NCI-H1417 (cell line): ENCODE data around the gene PODXL2.

Source experiments
- DNase-seq, 3 experiments: peaks; one replicate each; lab custom pipeline; 2025; lab: John Stamatoyannopoulos, UW

The PODXL2 gene

GRCh38 chr3:127628426-127628787 lies 578 bp upstream of the PODXL2 start:
- no peak for DNase-seq

DNA sequence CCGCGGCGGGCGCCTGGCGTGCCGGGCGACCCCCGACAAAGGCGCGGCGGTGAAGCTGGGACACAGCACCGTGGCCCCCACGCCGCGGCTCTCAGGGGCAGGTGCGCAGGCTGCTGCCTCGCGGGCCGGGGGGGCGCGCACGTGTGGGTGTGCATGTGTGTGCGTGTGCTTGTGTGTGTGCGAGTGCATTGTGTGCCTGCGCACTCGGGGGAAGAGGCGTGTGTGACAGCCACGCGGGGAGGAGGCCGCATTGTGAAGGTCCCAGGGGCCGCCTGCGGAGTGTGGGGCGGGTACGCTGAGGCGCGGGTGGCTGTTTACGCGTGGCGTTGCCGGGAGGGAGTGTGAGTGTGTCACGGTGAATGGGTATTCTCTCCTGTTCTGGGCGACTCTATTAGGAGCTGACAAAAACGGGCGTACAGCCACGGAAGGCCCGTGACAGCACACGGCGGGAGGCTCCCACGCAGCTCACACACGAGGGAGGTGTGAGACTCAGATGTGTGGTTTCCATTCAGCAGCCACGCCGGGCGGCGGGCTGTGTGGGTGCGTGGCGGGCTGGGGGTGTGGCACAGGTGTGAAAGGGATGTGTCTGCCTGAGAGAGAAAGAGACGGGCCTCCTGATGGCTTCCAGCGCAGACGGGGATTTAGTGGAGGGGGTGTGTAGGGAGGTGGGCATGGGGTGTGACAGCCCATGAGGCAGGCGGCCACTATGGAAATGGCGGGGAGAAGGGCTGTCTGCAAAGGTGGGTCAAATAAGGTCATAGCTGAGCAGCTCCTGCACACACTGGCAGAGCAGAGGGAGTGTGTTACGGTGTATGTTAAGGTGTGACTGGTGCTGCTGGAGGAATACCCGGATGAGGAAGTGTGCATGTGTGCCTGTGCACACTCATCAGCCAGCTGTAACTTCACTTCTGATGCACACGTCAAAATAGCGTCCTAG lies 750 bp downstream of the PODXL2 start:
- peak; percentile 28 to 80 (median 69) for DNase-seq

GRCh38 chr3:127630811-127631714 lies 2.1 kb downstream of the PODXL2 start:
- DNase-seq, result peak; percentile 64 to 82 (median 82)

DNA sequence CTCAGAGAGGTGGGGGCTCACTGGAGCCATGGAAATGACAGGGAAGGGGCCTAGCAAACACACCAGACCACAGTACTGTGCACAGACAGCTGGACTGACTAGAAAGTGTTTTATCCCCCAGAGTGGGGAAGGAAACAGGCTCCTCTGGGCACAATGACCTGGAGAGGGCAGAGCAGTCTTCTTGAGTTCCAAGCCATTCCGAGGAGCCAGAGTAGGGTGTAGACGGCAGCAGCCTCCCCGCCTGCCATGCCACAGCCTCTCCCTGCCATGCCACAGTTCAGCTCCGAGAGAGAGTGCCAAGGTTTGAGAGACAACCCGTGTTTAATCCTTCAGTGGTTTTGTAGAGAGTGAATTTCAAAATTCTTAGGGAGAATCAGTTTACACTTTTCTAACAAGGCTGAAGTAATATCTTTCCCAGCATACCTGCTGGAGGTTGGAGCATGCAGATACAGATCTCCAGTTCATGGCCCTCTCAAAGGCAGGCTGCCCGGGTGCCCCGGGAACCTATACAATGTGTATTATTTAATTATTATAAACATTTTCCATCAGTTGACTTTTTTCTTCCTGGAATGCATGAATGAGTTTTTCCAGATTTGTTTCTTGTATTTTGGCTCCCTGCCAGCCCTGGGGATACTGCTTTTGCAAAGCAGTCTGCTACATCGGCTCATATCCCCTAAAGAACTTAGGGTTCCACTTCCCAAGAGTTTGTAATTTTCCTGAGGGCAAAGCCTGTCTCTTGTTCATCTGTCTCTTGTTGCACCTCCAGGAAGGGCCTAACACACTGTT lies 3.2 kb downstream of the PODXL2 start:
- DNase-seq, result peak in 2 of 3 experiments; percentile 13 to 34

- no peak for DNase-seq
Observed at GRCh38 chr3:127634653-127635052, 5.7 kb downstream of the PODXL2 start.

- peak in 1 of 3 experiments; percentile 34 for DNase-seq
Observed at GRCh38 chr3:127637546-127637945, 8.6 kb downstream of the PODXL2 start.

GRCh38 chr3:127637971-127638370 lies 9.0 kb downstream of the PODXL2 start:
- DNase-seq, result no peak

GRCh38 chr3:127639173-127640041 lies 10.4 kb downstream of the PODXL2 start:
- no peak for DNase-seq

GRCh38 chr3:127640042-127640355 lies 11.0 kb downstream of the PODXL2 start:
- no peak for DNase-seq

DNA sequence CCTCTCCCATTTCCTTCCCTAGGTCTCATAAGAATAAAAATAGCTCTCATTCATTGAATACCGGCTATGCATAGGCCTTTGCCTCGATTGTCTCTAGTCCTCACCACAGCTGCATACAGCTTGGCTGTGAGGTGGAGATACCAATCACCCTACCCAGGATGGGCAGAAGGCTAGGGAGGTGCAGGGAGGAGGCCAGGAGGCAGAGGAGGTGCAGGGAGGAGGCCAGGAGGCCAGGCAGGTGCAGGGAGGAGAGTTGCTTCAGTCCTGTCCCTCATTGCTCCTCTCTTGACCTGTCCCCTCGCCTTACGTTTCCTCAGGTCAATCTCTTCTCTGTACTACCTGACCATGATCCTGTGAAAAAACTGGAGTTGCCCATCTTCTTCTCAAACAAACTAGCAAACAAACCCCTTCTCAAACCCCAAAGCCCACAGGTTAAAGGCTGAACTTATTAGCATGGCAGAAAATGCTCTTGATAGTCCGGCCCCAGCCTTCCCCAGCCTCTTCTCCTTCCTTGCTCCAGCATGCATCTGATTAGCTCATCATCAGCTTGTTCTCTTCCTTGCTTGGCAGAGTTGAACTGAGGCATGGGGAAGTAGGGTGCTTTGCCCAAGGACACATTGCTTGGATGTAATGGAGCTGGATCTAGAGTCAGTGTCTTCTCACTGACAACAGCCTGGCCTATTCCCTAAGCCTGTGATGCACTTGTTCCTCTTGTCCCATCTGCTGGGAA lies 15.8 kb downstream of the PODXL2 start:
- no peak for DNase-seq

DNA sequence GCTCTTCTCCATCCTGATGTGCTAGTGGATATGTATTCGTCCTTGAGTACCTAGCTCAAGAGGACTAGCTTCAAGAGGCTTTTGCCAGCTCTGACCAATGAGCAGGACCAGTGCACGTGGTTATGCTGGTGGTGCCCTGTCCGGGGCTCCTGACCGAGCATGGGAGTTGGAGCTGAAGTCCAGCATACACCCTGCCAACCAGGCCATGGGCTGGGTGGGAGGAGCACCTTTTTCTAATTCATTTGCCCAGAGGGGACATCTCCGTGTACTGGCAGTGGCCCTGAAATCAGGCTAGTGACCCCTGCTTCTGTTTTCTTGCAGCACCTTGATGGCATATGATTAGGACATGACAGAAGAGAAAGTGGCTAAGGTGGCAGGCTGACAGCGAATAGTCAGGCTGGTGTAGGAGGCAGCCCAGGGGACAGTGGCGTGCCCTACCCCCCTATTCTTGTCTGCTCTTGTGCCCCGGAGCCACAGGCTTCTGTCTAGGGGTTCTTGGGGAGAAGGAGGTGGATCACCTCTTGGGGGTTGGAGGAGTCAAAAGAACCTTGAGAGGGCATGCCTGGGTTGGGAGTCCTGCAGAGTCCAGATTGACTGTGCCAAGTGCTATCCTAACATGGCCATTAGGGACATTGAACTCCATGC lies 16.5 kb downstream of the PODXL2 start:
- no peak for DNase-seq

DNA sequence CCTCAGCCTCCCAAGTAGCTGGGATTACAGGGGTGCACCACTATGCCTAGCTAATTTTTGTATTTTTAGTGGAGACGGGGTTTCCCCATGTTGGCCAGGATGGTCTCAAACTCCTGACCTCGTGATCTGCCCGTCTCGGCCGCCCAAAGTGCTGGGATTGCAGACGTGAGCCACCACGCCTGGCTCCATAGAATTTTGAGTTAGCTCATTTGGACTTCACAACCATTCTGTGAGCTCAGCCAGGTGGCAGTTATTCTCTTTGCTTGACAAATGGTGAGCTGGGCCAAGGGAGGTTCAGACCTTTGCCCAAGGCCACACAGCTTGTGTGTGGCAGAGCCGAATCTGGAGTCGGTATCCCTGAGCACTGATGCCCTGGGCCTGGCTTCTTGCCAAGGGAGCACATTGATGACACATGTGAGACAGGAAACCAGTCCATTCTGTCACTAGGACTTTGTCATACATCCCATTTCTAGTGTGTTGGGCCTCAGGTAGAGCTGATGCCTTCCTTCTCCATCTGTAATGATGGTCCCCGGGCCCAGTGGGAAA lies 17.6 kb downstream of the PODXL2 start:
- DNase-seq, result no peak

DNA sequence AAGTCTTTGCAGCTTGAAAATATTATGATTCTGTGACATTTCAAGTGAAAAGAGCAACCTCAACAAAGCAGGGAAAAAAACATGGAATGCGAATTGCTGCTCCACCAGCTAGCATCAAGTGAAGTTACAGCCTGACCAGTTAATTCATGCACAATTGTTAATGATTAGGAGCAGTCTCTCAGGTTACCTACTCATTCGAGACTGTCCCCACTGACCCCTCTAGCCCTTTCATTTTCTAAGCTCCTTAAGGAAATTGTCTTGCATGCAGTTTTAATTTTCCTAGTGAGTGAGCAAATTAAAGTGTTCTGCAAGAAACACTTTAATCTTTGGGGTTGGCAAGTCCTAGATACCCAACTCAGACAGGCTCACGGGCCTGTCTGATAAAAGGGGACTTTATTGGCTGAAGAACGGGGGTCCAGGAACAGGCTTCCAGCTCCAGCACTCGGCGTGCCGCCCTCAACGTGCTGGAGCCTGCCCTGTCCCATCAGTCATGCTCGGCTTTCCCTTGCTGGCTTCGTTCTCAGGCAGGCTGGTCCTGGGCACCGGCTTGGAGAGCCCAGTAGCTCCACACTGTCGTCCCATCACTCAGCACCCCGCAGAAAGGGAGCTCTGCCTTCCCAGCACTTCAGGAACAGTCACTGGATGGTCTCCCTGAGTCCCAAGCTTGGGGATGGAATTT lies 18.3 kb downstream of the PODXL2 start:
- DNase-seq, result no peak

GRCh38 chr3:127647845-127648204 lies 18.8 kb downstream of the PODXL2 start:
- no peak for DNase-seq

DNA sequence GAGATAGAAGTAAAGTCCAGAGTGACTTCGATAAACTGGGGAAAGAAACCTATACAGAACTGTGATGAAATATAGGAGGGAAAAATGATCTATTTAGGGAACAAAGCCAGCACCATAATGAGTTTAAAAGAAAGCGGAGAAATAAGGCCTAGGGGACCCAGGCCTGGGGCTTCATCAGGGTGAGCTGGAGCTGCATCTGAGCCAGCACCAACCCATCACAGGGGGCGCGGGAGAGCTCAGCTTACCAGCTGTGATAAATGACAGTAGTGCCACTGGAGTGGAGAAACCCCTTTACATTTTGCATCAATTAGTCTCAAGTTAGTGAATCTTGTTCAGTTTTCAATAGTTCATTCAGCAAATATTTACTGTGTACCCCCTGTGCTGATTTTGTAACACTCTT lies 21.3 kb downstream of the PODXL2 start:
- DNase-seq, result no peak

DNA sequence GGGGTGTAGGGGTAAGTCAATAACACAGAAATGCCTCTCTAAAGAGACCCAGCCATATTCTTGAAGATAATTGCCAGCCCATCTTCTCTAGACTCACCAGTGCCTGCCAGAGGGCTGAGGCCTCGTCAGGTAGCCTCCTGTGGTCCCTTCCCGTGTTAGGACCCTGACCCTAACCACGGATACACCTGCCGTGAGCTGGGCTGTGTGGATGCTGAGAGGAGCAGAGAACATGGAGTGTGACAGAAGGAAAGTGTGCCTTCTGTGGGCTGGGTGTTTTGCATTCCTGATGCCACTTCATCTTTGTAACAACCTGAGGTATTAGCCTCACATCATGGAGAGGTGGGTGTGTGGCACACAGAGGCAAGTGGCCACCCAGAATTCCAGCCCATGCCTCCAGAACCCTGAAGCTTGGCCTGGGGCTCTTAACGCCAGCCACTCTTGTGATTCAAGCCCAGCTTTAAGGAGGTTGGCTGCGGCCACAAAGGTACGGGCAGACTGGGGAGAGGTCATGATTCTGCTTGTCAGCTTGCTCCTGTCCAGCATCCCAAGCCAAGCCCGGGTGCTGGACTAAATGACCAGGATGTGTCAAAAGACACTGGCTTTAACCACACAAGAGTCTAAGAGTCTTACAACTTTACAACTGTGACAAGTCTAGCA lies 22.7 kb downstream of the PODXL2 start:
- DNase-seq, result no peak

DNA sequence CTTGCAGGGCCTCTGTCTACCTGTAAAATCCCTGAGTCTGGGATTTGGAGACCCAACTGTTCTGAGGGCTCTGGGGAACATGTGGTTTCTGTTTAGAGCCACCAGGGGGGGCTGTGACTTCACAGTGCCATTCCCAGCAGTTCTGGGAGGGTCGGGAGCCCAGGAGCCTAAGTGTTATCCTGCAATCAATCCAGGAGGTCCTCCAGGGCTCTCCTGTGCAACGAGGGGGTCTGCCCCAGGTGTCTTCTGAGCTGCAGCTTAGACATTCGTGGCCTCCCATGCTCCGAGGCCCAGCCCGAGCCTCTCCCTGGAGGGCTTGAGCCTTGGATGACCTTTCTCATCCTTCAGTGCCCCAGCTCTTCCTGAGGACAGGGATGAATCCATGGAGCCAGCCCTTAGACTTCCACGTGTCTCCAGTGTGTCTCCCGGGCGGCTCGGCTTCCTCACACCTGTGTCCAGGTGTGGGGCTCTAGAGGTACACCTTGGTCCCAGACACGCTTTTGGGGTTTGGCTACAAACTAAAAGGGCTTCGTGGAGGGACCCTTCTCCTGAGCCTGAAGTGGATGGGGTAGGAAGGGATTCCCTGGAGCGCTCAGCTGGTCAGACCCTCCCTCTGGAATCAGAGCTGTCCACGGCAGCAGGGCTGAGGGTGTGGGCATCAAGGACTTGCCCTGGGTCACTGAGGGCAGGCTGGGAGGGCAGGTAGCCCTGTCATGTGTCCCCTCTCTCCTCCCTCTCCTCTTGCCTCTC lies 23.4 kb downstream of the PODXL2 start:
- DNase-seq, result peak; percentile 21 to 79 (median 41)

DNA sequence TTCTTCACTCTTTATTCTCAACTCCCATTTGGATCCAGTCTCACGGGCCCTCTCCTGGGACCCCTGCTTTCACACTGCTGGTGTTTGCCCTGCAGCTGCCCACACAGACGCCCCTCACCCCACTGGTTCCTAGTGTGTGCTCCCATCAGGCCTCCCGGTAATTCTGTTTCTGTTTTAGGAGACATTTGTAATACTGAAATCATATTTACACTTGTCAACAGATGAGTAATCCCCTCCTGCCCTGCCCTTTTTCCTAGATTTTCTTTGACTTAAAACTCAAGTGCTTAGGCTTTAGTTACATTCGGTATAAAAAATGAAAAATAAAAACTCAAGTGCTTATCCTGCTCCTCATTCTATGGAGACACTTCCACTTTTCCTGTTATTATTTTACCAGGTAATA lies 25.4 kb downstream of the PODXL2 start:
- peak in 1 of 3 experiments; percentile 41 for DNase-seq
